Activated CD4-positive, alpha-beta T cell treated with anti-CD3 and anti-CD28 coated beads for 24 hours (primary cell): ENCODE measurements around the gene RPP14.

Experiments
- DNase-seq, 2 donors: peaks; one replicate each; pipeline ENCODE4 v3.0.0-alpha.2; 2020; ENCODE audit warnings: low read depth in 2 of 2

Gene RPP14

DNA sequence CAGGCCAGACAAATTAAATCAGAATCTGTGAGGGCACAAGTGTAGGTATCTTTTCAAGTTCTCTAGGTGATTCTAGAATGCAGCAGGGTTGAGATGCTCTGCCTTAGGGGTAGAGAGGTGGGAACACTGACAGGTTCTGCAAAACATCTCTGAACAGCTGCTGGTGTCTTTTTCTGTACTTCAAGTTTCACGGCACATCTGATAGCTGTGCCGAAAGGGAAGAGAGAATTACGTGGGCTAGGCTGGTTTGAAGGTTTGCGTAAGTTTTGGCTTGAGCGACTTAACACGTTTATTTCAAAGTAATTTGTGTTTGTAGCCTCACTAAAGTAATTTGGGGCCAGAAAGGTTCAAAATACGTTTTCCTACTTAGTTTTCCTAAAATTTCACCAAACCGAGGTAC is 49.1 kb downstream of the RPP14 start:
- DNase-seq = no peak

DNA sequence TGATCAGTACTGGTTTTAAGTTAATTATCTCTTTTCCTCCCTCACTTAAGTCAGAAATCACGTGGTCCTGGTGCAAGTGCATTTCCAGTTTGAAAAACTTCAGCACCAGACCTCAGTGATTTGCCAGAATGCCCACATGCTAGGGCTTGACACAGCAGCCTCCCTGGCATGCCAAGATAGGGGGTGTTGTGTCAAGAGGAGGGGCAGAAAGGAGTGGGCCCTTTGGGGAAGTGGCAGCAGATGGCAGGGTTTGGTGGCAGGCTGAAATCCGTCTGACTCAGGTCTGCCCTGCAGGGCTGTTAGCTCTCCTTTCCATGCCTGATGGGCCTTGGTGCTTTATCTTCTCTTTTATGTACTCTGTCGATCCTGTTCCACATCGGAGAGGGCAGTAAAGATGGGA is 50.0 kb downstream of the RPP14 start:
- no peak for DNase-seq

DNA sequence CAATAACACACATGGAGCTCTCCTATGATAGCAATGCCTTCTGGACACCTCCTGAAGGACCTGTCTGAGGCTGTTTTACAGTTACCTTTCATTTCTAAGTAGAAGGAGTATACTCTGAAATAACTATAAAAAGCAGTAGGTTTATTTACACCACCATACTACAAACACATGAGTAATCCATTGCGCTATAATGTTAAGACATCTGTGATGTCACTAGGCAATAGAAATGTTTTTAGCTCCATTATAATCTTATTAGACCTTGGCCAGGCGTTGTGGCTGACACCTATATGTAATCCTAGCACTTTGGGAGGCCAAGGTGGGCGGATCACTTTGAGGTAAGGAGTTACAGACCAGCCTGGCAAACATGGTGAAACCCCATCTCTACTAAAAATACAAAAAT is 51.4 kb downstream of the RPP14 start:
- DNase-seq = no peak

DNA sequence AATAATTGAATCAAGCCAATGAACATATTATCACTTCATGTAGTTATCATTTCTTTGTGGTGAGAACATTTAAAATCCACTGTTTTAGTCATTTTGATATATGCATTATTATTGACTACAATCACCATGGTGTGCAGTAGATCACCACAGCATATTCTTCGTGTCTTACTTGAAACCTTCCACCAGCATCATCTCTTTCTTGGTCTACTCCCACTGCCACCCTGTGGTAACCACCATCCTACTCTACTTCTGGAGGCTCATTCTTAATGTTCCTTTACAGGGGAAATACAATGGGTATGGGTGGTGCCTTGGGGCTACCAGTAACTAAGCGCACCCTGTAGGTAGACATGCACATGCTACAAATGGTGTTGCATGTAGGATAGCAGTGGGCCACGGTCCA is 52.0 kb downstream of the RPP14 start:
- DNase-seq = no peak

GRCh38 chr3:58358808-58359207 is 52.8 kb downstream of the RPP14 start:
- DNase-seq = no peak

DNA sequence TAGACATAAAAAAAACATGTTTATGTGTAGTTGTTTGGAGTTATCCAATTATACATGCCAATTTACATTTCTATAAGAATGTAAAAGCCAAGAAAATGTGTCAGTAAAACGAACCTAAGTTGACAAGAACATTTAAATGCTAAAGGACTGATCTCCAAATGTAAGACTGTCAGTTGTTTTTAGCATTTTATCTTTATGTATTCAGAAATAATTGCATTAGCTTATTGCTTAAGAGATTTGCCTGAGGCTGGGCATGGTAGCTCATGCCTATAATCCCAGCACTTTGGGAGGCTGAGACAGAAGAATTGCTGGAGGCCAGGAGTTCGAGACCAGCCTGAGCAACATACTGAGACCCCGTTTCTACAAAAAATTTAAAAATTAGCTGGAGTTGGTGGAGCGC is 53.6 kb downstream of the RPP14 start:
- no peak for DNase-seq

DNA sequence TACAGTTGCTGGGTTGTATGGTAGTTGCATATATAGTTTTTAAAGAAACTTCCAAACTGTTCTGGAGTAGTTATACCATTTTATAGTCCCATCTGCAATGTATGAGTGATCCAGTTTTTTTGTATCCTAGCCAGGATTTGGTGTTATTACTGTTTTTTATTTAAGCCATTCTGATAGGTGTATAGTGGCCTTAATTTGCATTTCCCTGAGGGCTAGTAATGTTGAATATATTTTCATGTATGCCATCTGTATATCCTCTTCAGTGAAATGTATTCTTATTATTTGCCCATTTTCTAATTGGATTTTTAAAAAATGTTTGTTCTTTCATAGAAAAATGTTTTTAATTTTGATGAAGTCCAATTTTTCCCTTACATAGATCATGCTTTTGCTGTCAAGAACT is 55.8 kb downstream of the RPP14 start:
- DNase-seq = no peak

- no peak for DNase-seq
These were observed 60.7 kb downstream of the RPP14 start for GRCh38 chr3:58366699-58367098.

DNA sequence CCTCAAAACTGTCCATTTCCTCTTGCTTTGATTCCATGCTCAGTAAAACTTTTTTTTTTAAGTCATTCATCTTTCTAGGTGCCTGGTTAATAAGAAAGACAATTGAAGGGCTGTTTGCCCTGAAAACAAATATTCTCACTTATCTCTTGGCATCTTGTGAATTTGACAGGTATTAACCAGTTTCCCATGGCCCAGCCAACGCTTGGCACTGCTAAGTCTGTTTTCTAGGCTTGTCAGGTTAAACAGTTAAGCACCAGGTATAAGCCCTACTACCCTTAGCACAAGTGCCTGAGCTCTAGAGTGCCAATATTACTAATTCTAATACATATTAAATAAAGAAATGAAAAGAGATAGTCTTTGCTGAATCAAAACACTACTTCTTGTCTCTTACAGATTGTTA is 63.0 kb downstream of the RPP14 start:
- no peak for DNase-seq
